ENCODE results near the gene SLC2A9. TPM values are rescaled to one million over a fixed set of nuclear protein-coding genes. Genes with fewer than 3 reads are reported as not detected.

SLC2A9 gene
- total and polyA plus RNA-seq, 2 of the 13 experiments (the other 11 are each of a cell fraction or from before 2014, with no cell fraction given): 36.2 to 42.3 TPM

- peak; percentile 55; the same call in 1 of the 2 replicates for TF ChIP-seq ARID5B (CRISPR knock-in tag; IDR thresholded peaks at IDR 0.05)
- no peak for TF ChIP-seq ZNF276 (CRISPR knock-in tag; IDR thresholded peaks at IDR 0.05; ENCODE audit: low read depth)
- TF ChIP-seq PATZ1 (CRISPR knock-in tag; IDR thresholded peaks at IDR 0.05): no peak
- no peak for TF ChIP-seq GLI4 (CRISPR knock-in tag; IDR thresholded peaks at IDR 0.05; ENCODE audit: borderline replicate concordance)
- TF ChIP-seq ZNF136 (CRISPR knock-in tag; IDR thresholded peaks at IDR 0.05; ENCODE audit: low read depth): no peak
- TF ChIP-seq TBP (CRISPR knock-in tag; IDR thresholded peaks at IDR 0.05): no peak
- no peak for TF ChIP-seq TBX3 (IDR thresholded peaks at IDR 0.05; ENCODE audit: borderline replicate concordance)
- no peak for TF ChIP-seq TEF (CRISPR knock-in tag; IDR thresholded peaks at IDR 0.05)
- TF ChIP-seq NONO (IDR thresholded peaks at IDR 0.05): no peak
- TF ChIP-seq NONO (CRISPR knock-in tag; conservative IDR thresholded peaks at IDR 0.05): peak; percentile 41; the same call in 1 of the 2 replicates
- TF ChIP-seq STAT5B (CRISPR knock-in tag; IDR thresholded peaks at IDR 0.05): no peak
- 0 out of 2 replicates have a peak, but pooled peaks have one; percentile 21 for TF ChIP-seq ARNTL (CRISPR knock-in tag; IDR thresholded peaks at IDR 0.05)
- TF ChIP-seq NAIF1 (CRISPR knock-in tag; IDR thresholded peaks at IDR 0.05; ENCODE audit: borderline replicate concordance): peak; percentile 83; the same call in 1 of the 2 replicates
- TF ChIP-seq ZNF17 (CRISPR knock-in tag; IDR thresholded peaks at IDR 0.05): 0 out of 2 replicates have a peak, but pooled peaks have one; percentile 67
- no peak for TF ChIP-seq CHCHD3 (CRISPR knock-in tag; IDR thresholded peaks at IDR 0.05)
- TF ChIP-seq LRRFIP1 (CRISPR knock-in tag; conservative IDR thresholded peaks at IDR 0.05): no peak
- 0 out of 2 replicates have a peak, but pooled peaks have one; percentile 75 for TF ChIP-seq ZNF879 (CRISPR knock-in tag; IDR thresholded peaks at IDR 0.05)
- 0 out of 2 replicates have a peak, but pooled peaks have one; percentile 42 for TF ChIP-seq FOXK1 (CRISPR knock-in tag; IDR thresholded peaks at IDR 0.05; ENCODE audit: borderline replicate concordance, low read depth)
Measured at GRCh38 chr4:10020871-10021652, at the start of gene SLC2A9 (continued).

All from HepG2 (cell line).